PC-3 (cell line): ENCODE data around the gene NPIPB9.
"Not testable (repeated sequence)": the region's sequence is repeated elsewhere in the genome, so short reads cannot be mapped to it uniquely, and the experiment has no call there.

Experiments
- EZH2 ChIP-seq: fragments of 300-600 bp; sonication (generic); IDR thresholded peaks from one replicate; pipeline ENCODE4 v1.6.1; 2017; ENCODE audit warnings: antibody characterized with exemption, mild to moderate bottlenecking, low read length; ENCODE audit not compliant: unreplicated experiment
- EZH2phosphoT487 ChIP-seq: fragments of 300-600 bp; sonication (generic); IDR thresholded peaks from 2 replicates; pipeline ENCODE4 v1.6.1; 2018; ENCODE audit warnings: mild to moderate bottlenecking, antibody characterized with exemption, low read length, borderline replicate concordance
- TF ChIP-seq, protein P1 (sequence below): fragments of 300-600 bp; sonication (generic); conservative IDR thresholded peaks from 2 replicates; pipeline ENCODE4 v1.5.1; 2017; ENCODE audit warnings: antibody characterized with exemption, low read depth, mild to moderate bottlenecking, low read length

DNA sequence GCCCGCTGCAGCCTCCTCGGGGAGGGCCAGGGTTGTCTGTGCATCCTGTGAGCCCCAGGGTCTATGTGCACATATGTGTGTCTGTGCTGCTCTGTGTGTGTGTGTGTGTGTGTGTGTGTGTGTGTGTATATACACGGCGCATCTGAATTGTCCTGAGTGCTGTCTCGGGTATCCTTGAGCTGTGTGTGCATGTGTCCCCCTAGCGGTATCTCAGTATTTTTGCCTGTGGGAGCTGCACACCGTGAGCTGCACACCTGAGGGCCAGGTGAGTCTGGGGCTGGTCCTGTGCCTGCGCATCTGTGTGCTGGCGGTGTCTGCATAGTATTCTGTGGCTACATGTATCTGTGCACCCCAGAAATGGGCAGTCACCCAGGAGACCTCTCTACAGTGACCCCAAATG is 11.8 kb upstream of the NPIPB9 start:
- TF ChIP-seq EZH2phosphoT487, EZH2: not testable (repeated sequence)
- TF ChIP-seq, protein P1, sequence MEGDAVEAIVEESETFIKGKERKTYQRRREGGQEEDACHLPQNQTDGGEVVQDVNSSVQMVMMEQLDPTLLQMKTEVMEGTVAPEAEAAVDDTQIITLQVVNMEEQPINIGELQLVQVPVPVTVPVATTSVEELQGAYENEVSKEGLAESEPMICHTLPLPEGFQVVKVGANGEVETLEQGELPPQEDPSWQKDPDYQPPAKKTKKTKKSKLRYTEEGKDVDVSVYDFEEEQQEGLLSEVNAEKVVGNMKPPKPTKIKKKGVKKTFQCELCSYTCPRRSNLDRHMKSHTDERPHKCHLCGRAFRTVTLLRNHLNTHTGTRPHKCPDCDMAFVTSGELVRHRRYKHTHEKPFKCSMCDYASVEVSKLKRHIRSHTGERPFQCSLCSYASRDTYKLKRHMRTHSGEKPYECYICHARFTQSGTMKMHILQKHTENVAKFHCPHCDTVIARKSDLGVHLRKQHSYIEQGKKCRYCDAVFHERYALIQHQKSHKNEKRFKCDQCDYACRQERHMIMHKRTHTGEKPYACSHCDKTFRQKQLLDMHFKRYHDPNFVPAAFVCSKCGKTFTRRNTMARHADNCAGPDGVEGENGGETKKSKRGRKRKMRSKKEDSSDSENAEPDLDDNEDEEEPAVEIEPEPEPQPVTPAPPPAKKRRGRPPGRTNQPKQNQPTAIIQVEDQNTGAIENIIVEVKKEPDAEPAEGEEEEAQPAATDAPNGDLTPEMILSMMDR = not testable (repeated sequence)
